Esophagus squamous epithelium (tissue), 5 donors: ENCODE results near the gene LHX4. TPM values are rescaled to one million over a fixed set of nuclear protein-coding genes. Genes with fewer than 3 reads are reported as not detected.

Source experiments
- DNase-seq: peaks from one replicate; lab custom pipeline; 2025; lab: John Stamatoyannopoulos, UW
- H3K27ac ChIP-seq, 4 donors: fragments of 200-600 bp; sonication (generic); one replicate each; pipeline ENCODE4 v1.5.1; 2016 to 2019; ENCODE audit warnings: mild to moderate bottlenecking in 1 of 4
- H3K27me3 ChIP-seq, 4 donors: fragments of 200-600 bp; sonication (generic); 1 replicate in 3 of 4; 2 replicates in 1 of 4; pipeline versions ENCODE4 v1.5.1 to v1.6.0; 2017 to 2021; ENCODE audit warnings: antibody characterized with exemption in 1 of 4
- H3K36me3 ChIP-seq, 3 donors: fragments of 200-600 bp; sonication (generic); one replicate each; pipeline ENCODE4 v1.5.1; 2016 to 2019
- H3K4me1 ChIP-seq, 3 donors: fragments of 200-600 bp; sonication (generic); one replicate each; pipeline ENCODE4 v1.5.1; 2017 to 2019
- H3K4me3 ChIP-seq, 4 donors: fragments of 200-600 bp; sonication (generic); 1 replicate in 3 of 4; 2 replicates in 1 of 4; pipeline ENCODE4 v1.5.1; 2016 to 2019; ENCODE audit warnings: mild to moderate bottlenecking in 2 of 4, moderate library complexity in 1 of 4
- H3K9me3 ChIP-seq, 3 donors: fragments of 200-600 bp; sonication (generic); one replicate each; pipeline ENCODE4 v1.5.1; 2016 to 2019
- CTCF ChIP-seq, 6 experiments: fragments of 450-650 bp in 4 of 6; fragments of 200-600 bp in 2 of 6; sonication (generic) in 2 of 6; IDR thresholded peaks; one replicate each; pipeline ENCODE4 v1.5.1; 2016 to 2019; ENCODE audit warnings: antibody characterized with exemption in 6 of 6, mild to moderate bottlenecking in 4 of 6, moderate library complexity in 4 of 6
- POLR2A ChIP-seq, 4 donors: fragments of 450-650 bp; IDR thresholded peaks; one replicate each; pipeline ENCODE4 v1.6.1; 2017; ENCODE audit warnings: antibody characterized with exemption in 4 of 4, mild to moderate bottlenecking in 4 of 4, moderate library complexity in 3 of 4
- whole genome bisulfite sequencing, 2 donors: methylation state at CpG; one replicate each; pipeline ENCODE4 v1.1.5; 2018; 5-methylcytosine and 5-hydroxymethylcytosine counted together
- intact Hi-C: fragments of 100-400 bp; cut with DNase I; formaldehyde crosslinking; loops from one replicate; pipeline ENCODE4 v1.15.0; 2022
- total RNA-seq, 4 donors: library from RNA; depleted of rRNA; stranded (reverse); fragments of >200 nt; gene quantifications; one replicate each; pipeline ENCODE4 v1.1.0, GENCODE V29; 2016
- donor health status: DM: yes; HTN: yes; CAD: no.

Gene LHX4
- total RNA-seq, 4 donors from 2014 or later, result 0.18 to 0.38 TPM; not detected in 2

GRCh38 chr1:180248176-180248575, 18.1 kb downstream of the LHX4 start:
- 100% methylated on average over 2 of the region's 7 CpGs; no CpG with 5 or more reads in 1 of the 2 donors for WGBS, 2 donors
- Histone ChIP-seq H3K36me3 (no peaks in the 10 kb centered on the region), H3K27me3 (peaks cover 0 to 70% (median 0%) of the 10 kb centered on the region in 4 donors), H3K4me3 (no peak overlapping the region), H3K27ac (no peak overlapping the region), H3K4me1 (no peaks in the 10 kb centered on the region), H3K9me3 (no peaks in the 10 kb centered on the region)
- intact Hi-C loops, result no loop called here
- no peak for TF ChIP-seq CTCF (IDR thresholded peaks at IDR 0.05)
- no peak for TF ChIP-seq POLR2A (IDR thresholded peaks at IDR 0.05)
- DNase-seq, result no peak

- no peak for DNase-seq
- Histone ChIP-seq H3K4me1 (no peaks in the 10 kb centered on the region), H3K27me3 (peaks cover 0 to 70% (median 0%) of the 10 kb centered on the region in 4 donors), H3K36me3 (no peaks in the 10 kb centered on the region), H3K4me3 (no peak overlapping the region), H3K27ac (no peak overlapping the region), H3K9me3 (no peaks in the 10 kb centered on the region)
- WGBS, 2 donors, result 60 to 62% methylated on average over 7 to 8 of the region's 11 CpGs
- intact Hi-C loops, result no loop called here
- TF ChIP-seq CTCF (IDR thresholded peaks at IDR 0.05), result no peak
- no peak for TF ChIP-seq POLR2A (IDR thresholded peaks at IDR 0.05)
Measured at GRCh38 chr1:180248731-180249681, 18.9 kb downstream of the LHX4 start.

- DNase-seq, result no peak
- WGBS, 2 donors, result 64 to 84% methylated on average over 9 to 13 of the region's 13 CpGs
- Histone ChIP-seq H3K27ac (no peak overlapping the region), H3K27me3 (peaks cover 0 to 70% (median 0%) of the 10 kb centered on the region in 4 donors), H3K36me3 (no peaks in the 10 kb centered on the region), H3K9me3 (no peaks in the 10 kb centered on the region), H3K4me1 (no peaks in the 10 kb centered on the region), H3K4me3 (no peak overlapping the region)
- no peak for TF ChIP-seq CTCF (IDR thresholded peaks at IDR 0.05)
- TF ChIP-seq POLR2A (IDR thresholded peaks at IDR 0.05), result no peak
- intact Hi-C loops, result loop anchor here (10.0 kb wide), 2 partner anchors 165 to 225 kb away; no protein-coding TSS in a partner anchor
Measured at GRCh38 chr1:180249725-180250498, 19.8 kb downstream of the LHX4 start.

GRCh38 chr1:180250499-180250770, 20.4 kb downstream of the LHX4 start:
- intact Hi-C loops, result loop anchor here (10.0 kb wide), 2 partner anchors 164 to 224 kb away; no protein-coding TSS in a partner anchor
- H3K36me3 ChIP-seq, result no peaks in the 10 kb centered on the region
- H3K4me3 ChIP-seq, result no peak overlapping the region
- H3K4me1 ChIP-seq, result no peaks in the 10 kb centered on the region
- peaks cover 0 to 70% (median 0%) of the 10 kb centered on the region in 4 donors for H3K27me3 ChIP-seq
- no peak overlapping the region for H3K27ac ChIP-seq
- no peak for DNase-seq
- TF ChIP-seq POLR2A (IDR thresholded peaks at IDR 0.05) (no peak), CTCF (IDR thresholded peaks at IDR 0.05) (no peak)
- 55 to 89% methylated on average over 4 to 5 of the region's 7 CpGs for WGBS, 2 donors
- H3K9me3 ChIP-seq, result no peaks in the 10 kb centered on the region
